H54 (cell line): ENCODE measurements around the gene RNF123.

Source experiments
- DNase-seq: peaks from one replicate; pipeline ENCODE4 v3.0.0; 2011; ENCODE audit warnings: low spot score, mixed read lengths; ENCODE audit not compliant: insufficient read length
- FAIRE-seq: peaks from 3 replicates; lab custom pipeline; 2011; peaks lifted over from hg19 to GRCh38; lab: Jason Lieb, UNC
- POLR2A ChIP-seq: IDR thresholded peaks from 2 replicates; pipeline ENCODE4 v1.6.1; 2011; ENCODE audit warnings: low read depth, mild to moderate bottlenecking, low read length

Gene RNF123

DNA sequence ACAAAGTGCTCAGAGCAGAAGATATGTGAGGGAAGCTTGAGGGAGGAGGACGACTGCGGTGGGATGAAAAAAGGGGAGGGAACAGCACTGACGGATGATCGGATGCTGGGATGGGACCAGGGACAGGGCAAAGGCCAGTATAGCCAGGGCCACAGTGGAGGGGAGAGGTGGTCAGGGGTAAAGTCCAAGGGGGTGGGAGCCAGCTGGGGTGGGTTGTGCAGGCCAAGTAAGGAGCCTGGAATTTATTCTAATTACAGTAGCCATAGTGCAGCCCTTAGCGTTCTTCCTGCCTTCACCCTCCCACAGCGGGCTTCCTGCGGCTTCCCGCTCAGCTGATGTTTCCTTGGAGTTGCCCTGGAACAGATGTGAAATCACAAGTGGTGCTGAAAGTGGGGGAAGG is 22.8 kb upstream of the RNF123 start:
- no peak for TF ChIP-seq POLR2A
- FAIRE-seq (no peak), DNase-seq (no peak)

DNA sequence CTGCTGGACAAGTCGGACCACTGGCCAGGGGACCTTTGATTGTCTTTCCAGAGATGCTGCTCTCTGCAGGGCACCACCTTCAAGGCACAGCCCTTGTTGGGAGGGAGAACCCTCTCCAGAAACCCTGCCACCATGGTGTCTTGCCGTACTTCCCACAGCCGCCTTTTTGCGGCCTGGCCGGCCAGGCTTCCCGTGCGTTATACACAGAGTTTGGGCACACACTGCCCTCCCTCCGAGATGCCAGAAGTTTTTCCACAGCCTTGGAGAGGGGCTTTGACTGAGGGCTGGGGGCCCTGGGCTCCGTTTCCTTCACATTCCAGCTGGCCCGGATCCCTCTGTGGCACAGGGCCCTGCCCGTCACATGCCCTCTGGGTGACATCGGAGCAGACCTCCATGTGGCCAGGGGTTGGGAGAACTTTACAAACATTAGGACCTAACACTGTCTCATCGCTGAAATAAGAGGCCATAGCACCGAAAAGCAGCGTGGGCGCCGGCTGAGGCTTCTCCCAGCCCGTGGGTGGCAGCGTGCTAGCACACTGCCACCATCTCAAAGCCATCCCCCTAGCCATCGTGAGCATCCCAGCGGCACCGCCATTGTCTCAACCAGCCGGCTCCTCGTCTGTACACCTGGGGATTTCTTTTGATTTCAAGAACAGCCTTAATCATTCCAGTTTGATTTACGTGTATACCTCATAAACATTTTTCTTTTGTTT is 21.5 kb upstream of the RNF123 start:
- no peak for DNase-seq
- no peak for TF ChIP-seq POLR2A
- FAIRE-seq, result no peak

- no peak for FAIRE-seq
- no peak for DNase-seq
- TF ChIP-seq POLR2A, result no peak
These were observed 21.0 kb upstream of the RNF123 start for GRCh38 chr3:49668414-49668797.

- DNase-seq, result peak; percentile 52
- TF ChIP-seq POLR2A, result no peak
- FAIRE-seq, result no peak
These were observed 20.5 kb upstream of the RNF123 start for GRCh38 chr3:49668861-49669260.

DNA sequence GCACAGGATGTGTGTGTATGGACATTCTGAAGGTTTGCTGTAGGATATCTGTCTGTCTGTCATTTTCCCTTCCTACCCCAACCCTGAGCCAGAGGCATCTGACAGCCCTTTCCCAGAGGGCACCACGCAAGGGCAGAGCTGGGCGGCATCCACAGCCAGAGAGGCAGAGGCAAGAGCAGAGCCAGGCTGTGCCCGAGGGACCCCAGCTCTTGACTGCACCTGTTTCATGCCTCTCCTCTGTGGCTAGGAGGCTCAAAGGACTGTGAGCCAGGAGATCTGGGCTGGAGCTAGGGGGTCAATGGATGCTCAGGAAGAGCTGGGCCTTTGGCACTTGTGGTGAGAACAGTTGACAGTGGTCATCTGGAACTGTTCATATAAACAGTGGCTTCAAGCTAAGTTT is 20.0 kb upstream of the RNF123 start:
- no peak for TF ChIP-seq POLR2A
- FAIRE-seq, result no peak
- no peak for DNase-seq

- no peak for TF ChIP-seq POLR2A
- FAIRE-seq, result no peak
These were observed 18.4 kb upstream of the RNF123 start for GRCh38 chr3:49670940-49671290.

GRCh38 chr3:49671291-49672288 is 17.8 kb upstream of the RNF123 start:
- TF ChIP-seq POLR2A, result no peak
- peak; percentile 77 for DNase-seq
- FAIRE-seq, result no peak

More at GRCh38 chr3:49670940-49671290, 18.4 kb upstream of the RNF123 start:
- no peak for DNase-seq

DNA sequence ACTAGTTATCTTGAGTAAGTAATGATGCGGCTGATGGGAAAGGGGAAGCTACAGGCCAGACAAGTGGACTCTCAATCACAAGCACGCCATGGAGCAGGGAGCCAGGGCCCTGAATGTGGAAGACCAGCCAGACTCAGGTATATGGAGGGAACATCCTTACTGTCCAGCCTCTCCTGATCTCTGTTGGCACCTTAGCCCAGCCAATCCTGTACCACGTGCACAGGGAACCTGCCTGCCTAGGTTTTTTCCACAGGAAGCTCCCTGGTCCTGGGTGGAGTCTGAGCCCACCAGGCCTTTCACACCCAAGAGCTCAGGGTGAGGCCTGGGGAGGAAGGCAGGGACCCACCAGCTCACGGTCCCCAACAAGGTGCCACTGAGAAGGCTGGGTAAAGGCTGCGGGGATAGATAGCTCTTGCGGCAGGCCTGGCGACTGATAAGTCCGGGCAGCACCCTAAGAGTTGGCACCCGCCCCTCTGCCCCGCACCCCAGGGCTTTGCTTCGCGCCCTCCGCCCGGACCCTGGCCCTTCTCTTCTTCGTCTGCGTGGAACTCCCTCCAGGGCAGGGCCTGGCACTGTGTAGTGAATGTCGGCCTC is 16.1 kb upstream of the RNF123 start:
- FAIRE-seq, result no peak
- DNase-seq, result no peak
- no peak for TF ChIP-seq POLR2A

- FAIRE-seq, result no peak
- TF ChIP-seq POLR2A, result peak; percentile 83
- peak; percentile 98 for DNase-seq
These were observed 15.5 kb upstream of the RNF123 start, which contains the start of gene APEH for GRCh38 chr3:49673715-49674496. Gene APEH (plus strand): TSS chr3:49674351. CDS start chr3:49674402, 51 bp downstream.

DNA sequence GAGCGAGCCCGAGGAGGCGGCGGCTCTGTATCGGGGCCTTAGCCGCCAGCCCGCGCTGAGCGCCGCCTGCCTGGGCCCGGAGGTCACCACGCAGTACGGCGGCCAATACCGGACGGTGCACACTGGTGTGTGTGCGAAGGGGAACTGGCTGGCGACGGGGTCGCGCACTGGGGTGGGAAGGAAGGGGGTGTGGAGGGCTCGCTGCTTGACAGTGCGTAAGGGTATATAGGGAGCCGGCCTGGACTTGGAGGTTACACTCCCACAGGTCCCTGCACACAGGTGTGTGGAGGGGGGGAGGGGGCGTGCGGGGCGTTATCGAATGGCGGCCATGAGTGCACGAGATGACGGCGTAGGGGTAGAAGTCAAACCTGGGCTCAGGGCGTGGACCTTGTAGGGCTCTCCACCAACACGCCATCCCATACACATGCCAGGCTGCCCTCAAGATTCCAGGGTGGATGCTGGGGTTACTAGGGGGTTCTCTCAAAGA is 14.8 kb upstream of the RNF123 start:
- DNase-seq (no peak), FAIRE-seq (no peak)
- TF ChIP-seq POLR2A, result no peak

DNA sequence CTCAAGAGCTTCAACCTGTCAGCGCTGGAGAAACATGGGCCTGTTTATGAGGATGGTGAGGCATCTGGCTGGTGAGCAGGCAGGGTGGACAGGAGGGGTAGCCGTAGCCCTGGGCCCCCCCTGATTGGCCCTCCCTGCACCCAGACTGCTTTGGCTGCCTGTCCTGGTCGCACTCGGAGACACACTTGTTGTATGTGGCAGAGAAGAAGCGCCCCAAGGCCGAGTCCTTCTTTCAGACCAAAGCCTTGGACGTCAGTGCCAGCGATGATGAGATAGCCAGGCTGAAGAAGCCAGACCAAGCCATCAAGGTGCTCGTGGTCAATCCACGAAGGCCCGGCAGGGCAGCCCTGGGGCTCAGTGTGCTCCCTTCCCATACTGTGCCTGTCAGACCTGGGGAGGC is 13.4 kb upstream of the RNF123 start:
- DNase-seq (no peak), FAIRE-seq (no peak)
- TF ChIP-seq POLR2A, result no peak

- no peak for FAIRE-seq
- TF ChIP-seq POLR2A, result no peak
- DNase-seq, result no peak
These were observed 8.7 kb upstream of the RNF123 start for GRCh38 chr3:49680493-49681231.

- FAIRE-seq, result no peak
- DNase-seq, result no peak
- TF ChIP-seq POLR2A, result no peak
These were observed 8.2 kb upstream of the RNF123 start for GRCh38 chr3:49681232-49681522.

DNA sequence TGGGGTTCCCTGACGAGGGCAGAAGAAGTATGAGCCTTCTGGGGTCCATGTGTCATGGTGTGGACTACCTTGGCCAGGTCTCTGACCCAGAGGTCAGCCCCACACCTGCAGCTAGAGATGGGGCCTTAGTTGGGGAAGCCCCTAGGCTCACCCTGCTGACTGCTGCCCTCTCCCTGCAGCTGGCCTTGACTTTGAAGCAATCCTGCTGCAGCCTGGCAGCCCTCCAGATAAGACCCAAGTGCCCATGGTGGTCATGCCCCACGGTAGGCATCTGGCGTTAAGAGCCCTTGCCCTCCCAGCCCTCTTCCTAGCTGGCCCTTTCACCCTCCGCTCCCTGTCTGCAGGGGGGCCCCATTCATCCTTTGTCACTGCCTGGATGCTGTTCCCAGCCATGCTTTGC is 7.8 kb upstream of the RNF123 start:
- no peak for FAIRE-seq
- DNase-seq, result no peak
- TF ChIP-seq POLR2A, result no peak
